ENCODE data around the gene KRT85.

DNA sequence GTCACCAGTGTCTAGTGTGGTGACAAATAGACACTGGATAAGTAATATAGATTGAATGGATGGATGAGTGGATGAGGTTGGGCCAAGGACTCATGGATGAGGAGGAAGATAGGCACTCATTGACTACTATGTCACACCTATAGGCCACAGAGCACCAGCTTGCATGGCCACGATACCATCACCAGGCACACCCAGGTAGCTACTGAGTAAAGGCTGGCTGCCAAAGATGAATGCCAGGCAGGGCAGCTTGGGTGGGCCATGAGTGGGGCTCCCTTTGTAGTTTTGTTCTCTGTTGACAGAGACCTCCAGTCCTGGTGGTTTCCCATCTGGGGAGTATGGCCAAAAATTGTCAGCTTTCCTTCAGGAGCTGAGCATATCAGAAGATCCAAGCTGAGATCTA lies 34.9 kb downstream of the KRT85 start:
- no peak for TF ChIP-seq POLR2A (IDR thresholded peaks at IDR 0.05; ENCODE audit: low read depth, low read length)
- TF ChIP-seq POLR2AphosphoS5 (IDR thresholded peaks at IDR 0.05; ENCODE audit: low read depth, low read length) = no peak
